NCI-H1105 (cell line): Measurements from ENCODE around the gene NLRP6.
"Not testable (repeated sequence)": the region's sequence is repeated elsewhere in the genome, so short reads cannot be mapped to it uniquely, and the experiment has no call there.

Source experiments
- DNase-seq: peaks from one replicate; lab custom pipeline; 2025; lab: John Stamatoyannopoulos, UW

Gene NLRP6

GRCh38 chr11:308740-309665 lies 30.8 kb downstream of the NLRP6 start:
- DNase-seq, result not testable (repeated sequence)

DNA sequence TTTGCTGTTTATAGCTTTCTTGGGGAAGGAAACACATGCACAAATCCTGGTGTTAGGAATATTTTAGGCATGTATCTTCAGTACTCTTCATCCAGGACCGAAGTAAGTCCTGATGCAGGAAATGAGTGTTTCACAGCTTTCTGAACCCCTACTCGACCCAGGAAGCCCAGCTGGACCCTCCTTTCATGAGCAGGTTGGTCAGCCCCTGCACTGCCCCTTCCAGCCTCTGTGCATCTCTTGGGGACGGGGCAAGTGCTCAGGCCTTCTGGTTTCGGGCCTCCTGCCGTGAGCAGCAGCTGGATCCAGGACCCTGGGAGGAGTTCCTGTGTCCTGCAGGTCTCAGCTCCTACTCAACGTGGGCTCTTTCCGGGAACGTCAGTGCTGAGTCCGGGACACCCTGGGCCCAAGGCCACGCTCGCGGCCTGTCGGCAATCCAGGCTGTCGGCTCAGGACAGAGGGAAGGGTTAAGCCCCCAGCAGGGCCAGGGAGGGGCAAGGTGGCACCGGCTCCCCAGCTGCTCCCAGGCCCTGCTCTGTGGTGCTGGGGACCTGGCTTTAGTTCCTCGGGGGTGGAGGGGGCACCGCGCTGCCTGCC lies 31.9 kb downstream of the NLRP6 start:
- DNase-seq, result not testable (repeated sequence)

GRCh38 chr11:311013-311748 lies 33.0 kb downstream of the NLRP6 start:
- DNase-seq, result not testable (repeated sequence)

DNA sequence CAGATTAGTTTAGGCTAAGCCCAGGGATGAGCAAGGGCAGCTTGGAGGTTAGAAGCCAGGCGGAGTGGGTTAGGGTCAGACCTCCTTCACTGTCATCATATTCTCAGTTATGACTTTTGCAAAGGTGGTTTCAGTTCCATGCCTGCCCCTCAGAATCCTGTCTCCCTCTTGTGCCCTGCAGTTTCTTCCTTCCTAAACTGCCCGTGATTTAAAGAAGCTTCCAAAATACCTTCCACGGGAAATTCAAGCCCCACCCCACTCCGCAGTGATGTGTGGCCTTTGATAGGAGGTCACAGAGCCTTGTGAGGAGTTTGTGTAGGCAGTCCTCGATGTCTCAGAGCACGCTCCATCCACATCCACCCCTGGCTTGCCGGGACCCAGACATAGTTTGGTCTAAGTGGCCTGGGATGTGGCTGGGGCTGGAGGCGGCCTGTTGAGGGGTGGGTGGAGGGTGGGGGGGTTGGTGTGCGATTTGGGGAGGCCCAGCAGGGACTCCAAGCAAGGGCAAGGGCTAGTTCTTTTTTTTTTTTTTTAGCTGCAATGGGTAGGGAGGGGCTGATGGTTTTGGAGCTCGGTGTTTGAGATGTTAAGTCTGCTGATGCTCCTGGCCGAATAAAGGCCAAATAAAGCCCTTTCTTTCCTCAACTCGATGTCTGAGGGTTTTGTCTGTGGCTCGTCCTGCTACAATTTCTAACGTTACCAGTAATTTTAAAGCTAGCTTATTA lies 34.0 kb downstream of the NLRP6 start:
- no peak for DNase-seq

GRCh38 chr11:313304-313786 lies 35.1 kb downstream of the NLRP6 start:
- DNase-seq, result no peak

DNA sequence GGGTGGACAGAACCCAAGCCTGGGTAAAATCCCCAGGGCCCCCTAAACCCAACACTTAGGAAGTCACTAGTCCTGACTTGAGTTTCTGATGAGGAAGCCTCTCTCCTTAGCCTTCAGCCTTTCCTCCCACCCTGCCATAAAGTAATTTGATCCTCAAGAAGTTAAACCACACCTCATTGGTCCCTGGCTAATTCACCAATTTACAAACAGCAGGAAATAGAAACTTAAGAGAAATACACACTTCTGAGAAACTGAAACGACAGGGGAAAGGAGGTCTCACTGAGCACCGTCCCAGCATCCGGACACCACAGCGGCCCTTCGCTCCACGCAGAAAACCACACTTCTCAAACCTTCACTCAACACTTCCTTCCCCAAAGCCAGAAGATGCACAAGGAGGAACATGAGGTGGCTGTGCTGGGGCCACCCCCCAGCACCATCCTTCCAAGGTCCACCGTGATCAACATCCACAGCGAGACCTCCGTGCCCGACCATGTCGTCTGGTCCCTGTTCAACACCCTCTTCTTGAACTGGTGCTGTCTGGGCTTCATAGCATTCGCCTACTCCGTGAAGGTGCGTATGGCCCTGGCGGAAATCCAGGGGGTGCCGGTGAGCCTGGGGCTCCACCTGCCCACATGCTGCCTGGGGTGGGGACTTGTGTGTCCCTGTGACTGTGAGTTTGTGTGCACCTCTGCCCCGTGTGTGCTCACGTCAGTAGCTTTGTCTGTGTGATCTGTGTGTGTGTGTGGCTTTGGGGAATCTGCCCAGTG lies 35.8 kb downstream of the NLRP6 start, which contains the start of gene IFITM1:
Gene IFITM1 (plus strand): TSS at position 254 of the 767 bp plus-strand sequence. CDS start 131 bp downstream, at position 385.
- no peak for DNase-seq

- DNase-seq, result not testable (repeated sequence)
Observed at GRCh38 chr11:314554-314875, 36.3 kb downstream of the NLRP6 start.

DNA sequence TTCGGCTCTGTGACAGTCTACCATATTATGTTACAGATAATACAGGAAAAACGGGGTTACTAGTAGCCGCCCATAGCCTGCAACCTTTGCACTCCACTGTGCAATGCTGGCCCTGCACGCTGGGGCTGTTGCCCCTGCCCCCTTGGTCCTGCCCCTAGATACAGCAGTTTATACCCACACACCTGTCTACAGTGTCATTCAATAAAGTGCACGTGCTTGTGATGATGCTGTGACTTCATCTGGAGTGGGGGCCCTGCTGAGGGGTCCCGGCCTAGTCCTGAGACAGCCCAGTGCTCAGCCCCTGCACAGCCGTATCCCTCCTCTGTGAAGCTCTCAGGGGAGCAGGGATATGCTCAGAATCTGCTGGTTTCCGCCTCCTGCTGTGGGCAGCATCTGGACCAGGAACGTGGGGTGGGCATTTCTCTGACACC lies 36.9 kb downstream of the NLRP6 start:
- no peak for DNase-seq

DNA sequence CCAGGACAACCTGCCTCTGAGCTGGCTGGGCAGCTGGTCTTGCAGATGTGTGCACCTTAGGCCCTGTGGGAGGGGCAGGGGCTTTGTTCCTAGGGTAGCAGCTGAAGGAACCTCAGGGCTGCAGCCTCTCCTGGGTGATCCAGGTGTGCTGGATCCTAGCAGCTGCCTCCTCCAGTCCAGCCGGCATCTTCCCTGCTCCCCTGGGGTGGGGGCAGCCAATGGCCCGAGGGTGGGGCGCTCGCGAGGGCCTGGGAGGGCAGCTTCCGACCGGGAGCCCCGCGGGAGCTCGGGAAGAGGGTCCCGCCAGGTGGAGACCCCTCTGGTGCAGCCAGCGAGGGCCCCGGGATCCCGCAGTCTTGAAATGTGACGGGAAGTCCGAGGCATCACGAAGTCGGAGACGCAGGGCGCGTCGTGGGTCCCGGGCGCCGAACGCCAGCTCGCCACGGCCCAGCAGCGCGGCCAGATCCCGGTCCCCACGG lies 37.3 kb downstream of the NLRP6 start:
- DNase-seq, result no peak

DNA sequence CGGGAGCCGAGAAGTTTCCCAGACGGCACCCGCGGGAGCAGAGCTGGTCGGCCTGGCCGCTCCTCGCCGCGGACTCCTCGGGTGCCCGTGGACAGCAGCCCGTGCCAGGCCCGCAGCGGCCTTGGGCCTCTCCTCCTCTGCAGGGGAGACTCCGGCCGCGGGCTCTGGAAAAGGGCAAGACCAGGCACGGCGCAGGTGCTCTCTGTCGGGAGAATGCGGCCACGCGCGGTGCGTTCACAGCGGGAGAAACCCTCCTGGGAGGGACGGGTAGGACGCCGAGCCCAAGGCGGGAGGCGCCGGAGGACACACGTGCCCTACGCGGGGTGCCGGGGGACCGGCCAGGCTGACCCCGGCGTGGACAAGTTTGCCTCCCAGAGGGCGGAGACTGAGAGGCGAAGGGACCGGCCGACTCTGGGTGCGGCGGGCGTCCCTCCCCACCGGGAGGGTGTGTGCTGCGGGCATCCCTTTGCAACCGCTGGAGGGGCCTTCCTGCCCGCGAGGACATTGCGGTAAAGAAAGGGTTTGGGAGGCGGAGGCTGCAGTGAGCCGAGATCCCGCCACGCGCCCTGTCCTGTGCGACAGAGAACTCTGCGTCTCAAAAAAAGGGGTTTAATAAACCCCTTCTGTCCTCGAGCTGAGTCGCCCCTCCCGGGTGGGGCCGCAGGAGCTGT lies 38.0 kb downstream of the NLRP6 start:
- no peak for DNase-seq

GRCh38 chr11:316891-317301 lies 38.7 kb downstream of the NLRP6 start:
- no peak for DNase-seq

DNA sequence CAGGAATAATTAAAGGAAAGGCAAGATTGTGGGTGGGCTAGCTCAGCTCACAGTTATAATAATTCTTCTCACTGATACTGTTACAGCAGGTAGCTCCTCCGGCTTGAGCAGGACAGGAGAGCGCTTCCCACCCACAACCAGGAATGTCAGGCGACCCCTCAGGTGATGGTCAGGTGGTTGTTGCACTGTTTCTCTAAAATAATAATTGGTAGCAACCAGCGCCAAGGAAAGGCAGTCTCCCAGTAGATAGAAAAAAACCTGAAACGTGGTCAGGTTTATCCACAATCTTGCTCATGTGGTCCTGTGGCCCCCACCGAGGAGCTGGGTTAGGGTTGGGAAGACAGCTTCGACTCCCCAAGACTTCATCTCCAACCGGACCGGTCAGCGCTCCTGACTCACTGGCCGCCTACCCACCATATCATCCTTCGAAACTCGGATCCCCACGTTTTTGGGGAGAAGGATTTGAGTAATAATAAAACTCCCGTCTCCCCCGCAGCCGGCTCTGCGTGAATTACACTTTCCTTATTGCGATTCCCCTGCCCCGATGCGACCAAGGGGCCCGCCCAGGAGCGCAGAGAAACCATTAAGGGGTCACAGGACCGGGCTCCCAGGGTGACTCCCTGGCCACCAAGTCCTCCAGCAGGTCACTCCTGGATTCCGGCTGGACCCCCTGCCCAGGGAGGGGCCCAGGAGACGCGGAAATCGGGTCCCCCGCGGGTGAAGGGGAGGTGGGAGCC lies 39.6 kb downstream of the NLRP6 start:
- not testable (repeated sequence) for DNase-seq

DNA sequence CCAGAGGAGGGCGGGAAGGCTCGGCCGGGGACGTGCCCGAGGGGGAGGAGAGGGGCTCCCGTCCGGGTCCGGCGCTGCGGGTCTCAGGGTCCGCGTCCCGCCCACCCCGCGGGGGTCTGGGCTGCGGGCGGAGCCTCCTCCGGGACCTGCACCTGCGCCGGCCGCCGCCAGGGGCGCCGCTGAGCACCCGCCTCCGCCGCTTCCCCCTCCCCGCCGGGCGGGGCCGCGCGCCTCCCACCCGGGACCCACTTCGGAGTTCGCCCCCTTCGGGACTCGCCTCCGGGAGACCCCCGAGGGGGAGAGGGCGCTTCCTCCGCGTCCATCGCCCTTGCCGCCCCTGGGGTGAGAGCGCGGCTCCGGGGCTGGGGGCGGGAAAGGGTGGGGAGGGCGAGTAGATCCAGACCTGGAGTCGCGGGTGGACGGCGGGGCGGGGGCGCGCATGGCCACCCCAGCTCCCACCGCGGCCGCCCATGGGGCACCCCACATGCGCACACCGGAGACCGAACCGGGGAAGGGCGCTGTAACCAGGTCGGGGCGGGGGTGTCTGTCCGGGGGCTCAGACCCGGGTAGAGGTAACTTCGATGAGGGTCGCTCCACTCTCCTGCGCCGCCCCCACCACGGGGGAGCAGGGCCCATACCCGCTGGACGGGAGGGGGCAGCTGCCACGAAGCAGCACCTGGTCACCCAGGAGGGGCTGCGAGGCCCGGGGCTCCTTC lies 40.4 kb downstream of the NLRP6 start:
- DNase-seq, result not testable (repeated sequence)

DNA sequence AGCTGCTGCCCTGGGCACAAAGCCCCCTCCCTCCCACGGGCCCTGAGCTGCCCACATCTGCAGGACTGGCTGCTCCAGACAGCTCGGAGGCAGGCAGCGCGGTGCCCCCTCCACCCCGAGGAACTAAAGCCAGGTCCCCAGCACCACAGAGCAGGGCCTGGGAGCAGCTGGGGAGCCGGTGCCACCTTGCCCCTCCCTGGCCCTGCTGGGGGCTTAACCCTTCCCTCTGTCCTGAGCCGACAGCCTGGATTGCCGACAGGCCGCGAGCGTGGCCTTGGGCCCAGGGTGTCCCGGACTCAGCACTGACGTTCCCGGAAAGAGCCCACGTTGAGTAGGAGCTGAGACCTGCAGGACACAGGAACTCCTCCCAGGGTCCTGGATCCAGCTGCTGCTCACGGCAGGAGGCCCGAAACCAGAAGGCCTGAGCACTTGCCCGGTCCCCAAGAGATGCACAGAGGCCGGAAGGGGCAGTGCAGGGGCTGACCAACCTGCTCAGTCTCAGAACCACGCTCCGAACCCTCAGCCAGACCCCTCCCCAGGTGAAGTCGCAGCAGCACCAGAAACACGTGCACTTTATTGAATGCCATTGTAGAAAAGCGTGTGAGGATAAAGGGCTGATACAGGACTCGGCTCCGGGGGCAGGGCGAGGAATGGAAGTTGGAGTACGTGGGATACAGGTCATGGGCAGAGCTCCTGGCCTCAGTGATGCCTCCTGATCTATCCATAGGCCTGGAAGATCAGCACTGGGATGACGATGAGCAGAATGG lies 41.1 kb downstream of the NLRP6 start:
- not testable (repeated sequence) for DNase-seq

DNA sequence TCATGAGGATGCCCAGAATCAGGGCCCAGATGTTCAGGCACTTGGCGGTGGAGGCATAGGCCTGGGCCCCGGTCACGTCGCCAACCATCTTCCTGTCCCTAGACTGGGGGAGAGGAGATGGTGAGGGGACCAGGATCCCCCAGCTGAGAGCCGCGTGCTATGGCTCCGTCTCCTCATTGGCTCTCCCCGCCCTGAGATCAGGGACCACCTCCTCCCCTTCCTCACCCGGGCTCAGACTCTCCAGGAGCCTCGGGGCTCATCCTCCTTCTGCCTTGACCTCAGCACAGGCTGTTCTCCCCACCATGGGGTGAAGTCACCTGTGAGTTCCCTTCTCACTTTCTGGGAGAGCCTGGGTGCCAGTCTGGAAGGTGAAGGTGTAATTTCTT lies 41.7 kb downstream of the NLRP6 start:
- DNase-seq, result not testable (repeated sequence)

- no peak for DNase-seq
Observed at GRCh38 chr11:324156-324555, 45.9 kb downstream of the NLRP6 start.

GRCh38 chr11:324593-325517 lies 46.6 kb downstream of the NLRP6 start:
- not testable (repeated sequence) for DNase-seq
